Inferior parietal cortex (tissue), 1 donor: Measurements from ENCODE around the gene CCDC137.

Source experiments
- DNase-seq: peaks from one replicate; pipeline ENCODE4 v3.0.0-alpha.2; 2016; ENCODE audit errors: extremely low spot score

The CCDC137 gene

DNA sequence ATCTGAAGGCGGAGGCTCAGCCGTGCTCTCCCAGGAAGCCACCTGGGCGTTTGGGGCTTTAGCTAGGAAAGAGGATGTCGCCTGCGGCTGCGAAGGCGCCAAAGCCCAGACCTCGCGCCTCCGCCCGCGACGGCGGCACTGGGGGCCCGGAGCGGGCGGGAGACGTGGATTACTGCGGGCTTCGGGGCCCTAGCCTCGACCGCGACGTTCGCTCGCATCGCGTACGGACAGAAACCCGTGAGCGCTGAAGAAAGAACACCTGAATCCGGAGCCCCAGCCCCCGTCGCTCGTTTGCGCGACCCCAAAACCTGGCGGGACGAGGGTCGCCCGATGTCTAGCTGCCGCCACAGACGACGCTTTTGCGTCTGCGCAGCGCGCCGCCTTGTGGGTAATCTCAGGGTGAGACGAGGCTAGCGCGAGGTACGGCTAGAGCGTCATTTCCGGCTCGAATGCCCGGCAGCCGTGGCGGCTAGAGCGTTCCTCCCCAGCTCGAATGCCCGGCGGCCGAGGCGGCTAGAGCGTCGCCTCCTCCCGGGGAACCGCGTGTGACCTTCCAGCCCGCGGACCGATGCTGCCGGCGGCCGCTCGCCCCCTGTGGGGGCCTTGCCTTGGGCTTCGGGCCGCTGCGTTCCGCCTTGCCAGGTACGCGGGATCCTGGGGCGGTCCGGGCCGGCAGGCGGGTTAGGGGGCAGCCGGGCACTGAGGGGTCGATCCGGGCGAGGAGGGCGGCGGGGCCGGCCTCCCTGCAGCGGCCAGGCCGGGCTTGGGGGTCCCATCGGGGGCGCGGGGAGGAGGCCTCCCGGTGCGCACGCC is 36.6 kb downstream of the CCDC137 start, which contains the start of gene MRPL12:
TSS of gene MRPL12 (plus strand) at position 434 of the 813 bp plus-strand sequence. CDS start at position 569, 135 bp downstream.
- peak; percentile 99 for DNase-seq

DNA sequence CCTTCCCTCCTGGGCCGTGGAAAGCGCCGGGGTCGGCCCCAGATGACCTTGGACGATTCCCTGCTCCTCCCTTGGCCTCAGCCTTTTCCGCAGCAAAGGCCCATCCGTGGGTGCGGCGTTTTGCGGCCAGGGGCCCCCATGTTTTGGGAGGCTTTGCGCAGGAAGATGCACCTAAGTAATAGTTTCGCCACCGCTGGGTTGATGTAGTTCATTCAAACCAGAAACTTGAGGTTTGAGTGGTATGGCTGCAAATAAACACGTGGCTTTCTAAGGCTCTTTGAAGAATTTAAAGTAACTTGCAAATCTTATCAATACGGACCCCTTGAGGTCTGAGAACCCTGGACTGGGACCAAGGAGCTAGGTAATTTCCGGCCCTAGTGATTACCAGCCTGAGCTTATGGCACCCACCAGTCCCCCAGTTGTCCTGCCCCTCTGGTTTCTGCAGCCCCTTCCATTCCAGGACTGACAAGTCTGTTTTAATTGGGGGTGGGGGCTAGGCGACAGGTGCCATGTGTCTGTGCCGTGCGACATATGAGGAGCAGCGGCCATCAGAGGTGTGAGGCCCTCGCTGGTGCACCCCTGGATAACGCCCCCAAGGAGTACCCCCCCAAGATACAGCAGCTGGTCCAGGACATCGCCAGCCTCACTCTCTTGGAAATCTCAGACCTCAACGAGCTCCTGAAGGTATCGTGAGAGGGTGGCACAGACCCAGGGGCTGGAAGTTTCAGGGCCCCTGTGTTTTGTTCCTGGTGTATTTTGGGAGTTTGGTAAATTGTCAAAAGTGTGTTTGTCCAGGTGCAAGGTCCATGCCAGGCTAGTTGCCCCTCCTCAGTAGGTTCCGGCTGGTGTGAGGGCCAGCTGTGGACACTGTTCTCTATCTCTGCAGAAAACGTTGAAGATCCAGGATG is 37.5 kb downstream of the CCDC137 start:
- DNase-seq: no peak

DNA sequence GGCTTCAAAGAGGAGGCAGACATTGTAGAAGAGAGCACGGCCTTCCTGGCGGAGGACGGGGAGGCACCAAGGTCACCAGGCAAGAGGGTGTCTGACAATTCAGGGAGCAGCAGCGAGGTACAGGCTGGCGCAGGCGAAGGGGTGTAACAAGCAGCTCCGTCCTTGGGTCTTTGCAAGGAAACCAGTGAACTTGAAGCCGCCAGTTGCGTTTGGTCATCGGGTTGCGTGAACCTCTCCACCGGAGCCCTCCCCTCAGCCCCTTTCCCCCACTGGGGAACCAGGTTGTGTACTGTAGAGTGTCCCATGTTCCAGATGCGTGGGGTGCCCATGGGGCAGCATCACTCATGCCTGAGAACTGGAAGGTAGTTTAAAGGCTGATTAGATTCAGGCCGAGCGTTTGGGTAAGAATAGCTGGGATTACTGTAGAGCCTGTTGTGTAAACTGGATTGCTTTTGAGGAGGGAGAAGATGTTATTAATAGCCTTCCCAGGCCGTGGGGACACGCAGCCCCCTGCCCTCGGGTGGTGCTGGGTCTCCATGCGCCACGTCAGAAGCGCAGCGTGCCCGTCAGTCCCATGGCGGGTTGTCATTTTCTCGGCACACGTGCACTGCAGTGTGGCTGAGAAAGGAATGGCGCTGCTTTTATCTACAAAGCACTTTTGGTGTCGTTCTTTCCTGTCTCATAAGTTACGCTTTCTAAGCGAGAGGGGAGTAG is 39.1 kb downstream of the CCDC137 start:
- no peak for DNase-seq

DNA sequence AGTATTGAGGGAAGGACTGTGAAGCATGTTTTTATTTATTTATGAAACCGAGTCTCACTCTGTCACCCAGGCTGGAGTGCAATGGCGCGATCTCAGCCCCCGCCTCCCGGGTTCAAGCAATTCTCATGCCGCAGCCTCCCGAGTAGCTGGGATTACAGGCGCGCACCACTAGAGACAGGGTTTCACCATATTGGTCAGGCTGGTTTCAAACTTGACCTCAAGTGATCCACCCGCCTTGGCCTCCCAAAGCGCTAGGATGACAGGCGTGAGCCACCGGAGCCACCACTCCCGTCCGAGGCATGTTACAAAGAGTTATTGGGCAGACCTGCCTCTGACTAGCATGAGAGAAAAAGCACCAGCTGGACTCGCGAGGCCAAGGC is 39.7 kb downstream of the CCDC137 start:
- no peak for DNase-seq

DNA sequence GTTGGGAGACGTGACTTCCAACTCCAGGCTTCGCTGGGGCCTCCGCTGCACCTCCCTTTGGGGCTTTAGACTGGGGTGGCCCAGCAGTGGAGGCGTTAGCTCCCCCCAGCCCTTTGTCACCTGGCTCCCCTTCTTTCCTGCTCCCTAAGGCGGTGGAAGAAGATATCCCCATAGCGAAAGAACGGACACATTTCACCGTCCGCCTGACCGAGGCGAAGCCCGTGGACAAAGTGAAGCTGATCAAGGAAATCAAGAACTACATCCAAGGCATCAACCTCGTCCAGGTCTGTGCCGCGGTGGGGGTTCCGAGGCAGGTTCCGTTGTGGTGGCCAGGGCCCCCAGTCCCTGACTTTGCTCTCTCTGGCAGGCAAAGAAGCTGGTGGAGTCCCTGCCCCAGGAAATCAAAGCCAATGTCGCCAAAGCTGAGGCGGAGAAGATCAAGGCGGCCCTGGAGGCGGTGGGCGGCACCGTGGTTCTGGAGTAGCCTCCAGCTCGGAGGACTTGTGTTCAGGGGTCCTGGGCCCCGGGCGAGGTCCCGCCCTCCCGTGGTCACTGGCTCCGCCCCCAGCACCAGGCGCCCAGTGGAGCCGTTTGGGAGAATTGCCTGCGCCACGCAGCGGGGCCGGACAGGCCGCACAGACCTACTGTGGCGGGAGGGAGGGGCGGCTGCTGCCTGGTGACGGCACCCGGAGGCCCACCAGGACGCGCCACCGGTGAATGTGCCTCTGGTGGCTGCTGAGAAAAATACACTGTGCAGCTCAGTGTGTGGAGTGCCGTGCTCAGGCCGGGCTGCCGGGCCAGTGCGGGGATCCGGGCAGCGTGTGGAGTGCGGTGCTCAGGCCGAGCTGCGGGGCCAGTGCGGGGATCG is 40.5 kb downstream of the CCDC137 start:
- DNase-seq: no peak

DNA sequence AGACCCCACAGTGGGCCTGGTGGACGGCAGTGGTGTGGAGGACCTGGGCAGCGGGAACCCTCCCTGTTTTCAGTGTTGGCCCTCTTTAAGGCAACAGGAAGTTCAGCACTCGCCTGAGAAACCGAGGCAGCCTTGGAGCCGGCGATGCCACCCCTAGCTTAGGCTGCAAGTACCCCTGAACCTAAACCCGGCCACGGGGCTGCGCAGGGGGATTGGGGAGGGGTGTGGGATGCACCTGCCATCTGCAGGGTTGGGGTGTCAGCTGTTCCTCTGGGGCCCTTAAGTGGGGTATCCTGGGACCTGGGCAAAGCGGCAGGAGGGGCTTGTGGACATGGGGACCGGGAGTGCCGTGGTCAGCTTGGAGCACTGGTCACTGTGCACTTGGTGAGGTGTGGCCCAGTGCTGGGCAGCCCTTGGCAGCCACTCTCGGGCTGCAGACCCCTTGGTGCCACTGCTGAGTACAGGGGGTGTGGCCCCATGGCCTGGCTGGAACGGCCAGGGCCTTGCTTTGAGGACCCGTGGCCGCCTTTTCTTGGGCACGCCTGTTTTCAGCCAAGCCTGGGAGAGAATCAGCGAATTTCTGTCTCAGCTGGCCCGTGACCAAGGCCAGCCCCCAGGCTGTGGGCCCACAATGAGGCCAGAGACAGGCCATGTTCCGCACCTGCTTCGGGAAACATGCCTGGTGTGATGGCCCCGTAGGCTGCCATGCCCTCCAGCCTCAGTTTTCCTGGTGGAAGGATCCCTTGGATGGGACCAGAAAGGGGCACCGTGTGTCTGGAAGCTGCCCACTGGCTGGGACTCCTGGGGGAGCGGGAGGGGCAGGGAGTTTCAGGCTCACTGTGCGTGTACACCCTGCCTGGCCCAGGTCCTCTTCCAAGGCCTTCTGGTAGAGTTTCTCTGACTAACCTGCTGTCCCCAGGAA is 41.4 kb downstream of the CCDC137 start:
- no peak for DNase-seq

DNA sequence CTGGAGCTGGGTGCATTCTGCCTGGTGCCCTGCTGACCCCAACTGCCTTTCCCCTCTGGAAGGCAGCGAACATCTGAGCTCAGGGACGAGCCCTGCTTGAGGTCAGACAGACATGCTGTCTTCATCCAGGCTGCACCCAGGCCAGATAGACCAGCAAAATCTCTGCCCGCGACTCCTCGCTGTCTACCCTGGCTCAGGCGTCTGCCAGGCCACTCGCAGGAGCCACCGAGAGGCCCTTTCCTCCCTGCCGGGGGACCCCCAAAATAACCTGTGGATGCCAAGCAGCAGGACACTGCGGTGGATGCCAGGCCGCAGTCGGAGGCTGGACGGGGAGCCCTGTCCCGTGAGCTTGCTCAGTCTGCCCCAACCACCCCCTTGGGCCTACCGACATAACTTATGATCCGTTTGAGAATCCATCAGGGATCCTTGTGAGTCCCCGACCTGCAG is 42.2 kb downstream of the CCDC137 start:
- no peak for DNase-seq

DNA sequence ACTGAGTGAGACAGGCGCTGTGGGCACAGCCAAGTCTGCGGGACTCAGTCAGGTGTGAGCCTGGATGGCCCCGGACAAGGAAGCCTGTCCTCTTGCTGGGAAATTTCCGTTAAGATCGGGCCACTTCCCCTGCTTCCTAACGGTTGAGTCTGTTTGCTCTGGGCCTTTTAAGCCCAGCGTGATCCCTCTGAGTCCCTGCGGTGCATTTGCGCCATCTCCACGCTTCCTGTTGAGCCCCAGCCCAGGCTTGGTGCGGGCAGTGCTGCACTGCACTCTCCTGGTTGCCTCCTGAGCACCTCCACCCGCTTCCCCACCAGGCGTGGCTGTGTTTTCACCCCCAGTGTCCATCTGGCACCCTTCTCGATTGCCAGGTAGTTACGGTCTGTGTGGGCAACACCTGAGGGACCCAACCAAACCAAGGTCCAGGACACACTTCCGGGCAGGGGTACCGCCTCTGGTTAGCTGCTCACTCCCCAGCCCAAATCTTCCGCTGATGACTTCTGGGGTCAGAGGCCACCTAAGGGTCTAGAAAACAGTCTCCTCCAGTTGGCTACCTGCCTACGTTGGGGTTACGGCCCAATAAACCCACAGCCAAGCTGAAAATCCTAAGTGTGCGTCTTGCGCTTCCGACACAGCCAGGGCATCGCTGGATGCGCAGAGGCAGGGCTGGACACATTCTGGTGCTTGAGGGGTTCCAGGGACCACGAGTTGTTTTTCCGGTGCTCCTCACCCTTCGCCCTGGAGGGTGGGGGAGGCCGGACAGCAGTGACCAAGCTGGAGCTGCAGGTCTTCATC is 44.2 kb downstream of the CCDC137 start:
- no peak for DNase-seq

DNA sequence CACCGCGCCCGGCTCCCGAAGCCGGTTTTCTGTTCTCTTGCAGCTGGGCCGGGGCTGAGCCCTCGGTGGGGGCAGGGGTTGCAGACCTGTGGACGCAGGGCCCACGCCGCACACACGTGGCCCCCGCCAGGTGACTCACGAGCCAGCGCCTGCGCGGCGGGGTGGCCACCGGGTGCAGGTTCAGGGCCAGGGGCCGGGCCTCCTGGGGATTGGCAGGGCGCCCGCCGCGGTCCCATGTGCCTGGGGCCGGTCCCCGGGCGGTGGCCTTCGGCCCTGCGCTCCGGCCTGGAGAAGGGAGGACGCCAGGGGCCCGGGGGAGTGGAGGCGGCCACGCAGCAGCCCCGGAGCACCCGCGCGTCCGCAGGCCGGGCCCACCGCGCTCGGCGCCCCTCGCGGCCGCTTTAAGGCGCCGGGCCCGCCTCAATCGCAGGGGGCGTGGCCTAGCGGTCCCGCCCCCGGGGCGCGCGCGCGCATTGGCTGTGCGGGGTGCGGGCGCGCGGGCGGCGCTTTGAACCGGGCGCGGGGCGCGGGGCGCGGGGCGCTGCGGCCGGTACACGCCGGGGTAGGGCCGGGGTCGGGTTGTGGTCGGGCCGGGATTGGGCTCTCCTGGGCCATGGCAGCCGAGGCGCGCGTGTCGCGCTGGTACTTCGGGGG is 45.4 kb downstream of the CCDC137 start, which contains the start of gene SLC25A10:
TSS of gene SLC25A10 (plus strand) at position 471 of the 654 bp plus-strand sequence. CDS start at position 614, 143 bp downstream.
- DNase-seq: peak; percentile 70

DNA sequence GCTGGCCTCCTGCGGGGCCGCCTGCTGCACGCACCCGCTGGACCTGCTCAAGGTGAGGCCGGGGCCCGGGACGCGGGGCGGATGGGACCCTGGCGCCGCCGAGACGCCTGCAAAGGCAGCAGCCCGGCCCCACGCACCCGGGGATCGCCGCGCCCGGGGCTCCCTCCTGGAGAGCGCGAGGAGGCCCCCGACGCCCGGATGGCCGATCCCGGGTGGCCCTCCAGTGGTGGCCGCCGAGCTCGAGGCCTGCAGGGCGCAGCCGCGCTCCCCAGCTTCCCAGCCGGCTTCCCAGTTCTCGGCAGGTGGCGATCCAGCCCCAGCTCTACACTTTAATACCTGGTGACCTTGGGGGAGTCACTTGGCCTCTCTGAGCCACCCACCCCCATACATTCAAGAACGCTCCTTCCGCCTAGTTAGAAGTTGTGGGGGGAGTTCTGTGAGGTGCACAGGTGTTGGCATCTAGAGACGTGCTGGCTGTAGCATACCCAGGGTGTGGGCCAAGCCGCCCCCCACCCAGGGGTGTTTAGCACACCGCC is 46.0 kb downstream of the CCDC137 start:
- DNase-seq: no peak

DNA sequence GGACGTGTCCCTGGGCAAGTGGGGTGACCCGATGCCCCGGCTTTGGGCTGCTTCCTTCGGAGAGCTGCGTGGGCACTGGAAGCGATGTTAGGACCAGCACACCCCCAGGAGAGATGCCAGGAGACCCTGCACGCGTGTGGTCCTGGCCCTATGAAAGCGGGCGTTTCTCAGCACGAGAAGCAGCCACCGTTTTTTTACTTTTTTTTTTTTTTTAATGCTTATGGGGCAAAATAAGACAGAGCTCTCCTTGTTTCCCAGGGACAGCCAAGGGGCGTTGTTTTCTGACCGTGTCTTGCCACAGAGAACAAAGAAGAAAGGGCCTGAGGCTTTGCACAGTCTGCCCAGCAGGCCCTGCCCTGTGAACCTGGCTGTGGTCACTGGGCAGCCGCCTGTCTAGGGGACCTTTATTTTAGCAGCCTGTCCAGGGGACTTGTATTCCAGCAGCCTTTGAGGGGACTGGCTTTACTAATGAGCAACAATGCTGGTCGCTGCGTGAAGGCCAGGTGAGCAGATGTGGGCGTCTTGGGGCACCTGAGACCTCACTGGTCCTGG is 46.5 kb downstream of the CCDC137 start:
- no peak for DNase-seq

DNA sequence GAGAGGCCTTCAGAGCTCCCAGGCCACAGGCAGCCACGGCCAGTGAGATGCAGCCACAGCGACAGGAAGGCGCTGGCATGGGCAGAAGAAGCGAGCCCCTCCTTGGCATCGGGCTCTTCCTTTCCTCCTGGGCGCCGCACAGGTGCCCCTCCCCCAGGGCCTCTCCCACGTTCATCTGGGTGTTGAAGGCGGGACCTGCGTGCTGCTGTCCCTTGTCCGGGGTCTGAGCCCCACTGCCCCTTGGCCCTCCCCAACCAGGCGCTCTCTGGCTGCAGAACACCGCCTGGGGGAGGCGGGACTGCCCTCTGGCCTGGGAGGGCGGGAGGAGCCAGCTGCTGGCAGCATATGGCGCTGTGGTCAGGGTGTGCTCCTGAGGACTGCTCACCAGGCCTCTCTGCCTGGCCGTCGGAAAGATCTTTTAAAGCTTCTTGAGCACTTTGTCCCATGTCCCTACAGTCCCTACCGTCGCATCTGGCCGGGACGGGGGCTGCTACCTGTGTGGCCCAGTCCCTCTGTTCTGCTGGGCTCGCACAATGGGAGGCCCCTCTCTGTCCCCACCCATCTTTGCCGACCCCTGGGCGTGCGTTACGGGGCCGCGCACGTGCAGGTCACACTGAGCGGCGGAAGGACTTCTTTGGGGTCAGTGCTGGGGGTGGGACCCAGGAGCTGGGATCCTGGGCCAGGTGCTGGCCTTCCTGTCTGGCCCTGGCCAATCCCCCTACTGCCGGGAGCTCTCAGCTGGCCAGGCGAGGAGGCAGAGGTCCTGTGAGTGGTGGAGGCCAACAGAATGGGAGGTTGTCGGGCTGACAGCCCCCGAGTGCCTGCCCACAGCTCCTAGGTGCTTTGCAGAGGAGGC is 47.2 kb downstream of the CCDC137 start:
- no peak for DNase-seq

DNA sequence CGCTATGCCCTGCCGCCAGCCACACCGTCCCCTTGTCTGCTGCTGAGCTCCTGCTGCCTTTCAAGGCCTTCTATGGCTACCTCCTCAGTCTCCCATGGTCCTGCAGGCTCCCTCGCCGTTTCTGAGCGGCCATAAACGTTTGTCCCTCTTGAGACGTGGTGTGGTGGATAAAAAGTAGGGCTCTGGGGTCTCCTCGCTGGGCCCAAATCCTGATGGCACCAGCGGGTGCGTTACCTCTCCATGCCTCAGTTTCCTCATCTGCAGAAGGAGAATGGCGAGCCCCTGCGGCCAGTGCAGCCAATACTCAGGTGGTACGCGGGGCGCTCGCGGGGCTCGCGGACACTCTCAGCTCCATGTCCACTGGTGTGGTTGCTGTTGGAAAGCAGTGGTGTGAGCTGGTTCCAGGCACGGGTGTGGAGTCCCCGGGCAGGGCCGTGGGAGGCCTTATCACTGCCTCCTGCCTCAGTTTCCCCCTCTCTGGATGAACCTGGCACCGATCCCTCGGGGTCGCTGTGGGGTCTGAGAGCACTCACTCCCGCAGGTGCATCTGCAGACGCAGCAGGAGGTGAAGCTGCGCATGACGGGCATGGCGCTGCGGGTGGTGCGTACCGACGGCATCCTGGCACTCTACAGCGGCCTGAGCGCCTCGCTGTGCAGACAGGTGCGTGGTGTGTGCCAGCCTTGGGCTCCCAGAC is 48.0 kb downstream of the CCDC137 start:
- no peak for DNase-seq

DNA sequence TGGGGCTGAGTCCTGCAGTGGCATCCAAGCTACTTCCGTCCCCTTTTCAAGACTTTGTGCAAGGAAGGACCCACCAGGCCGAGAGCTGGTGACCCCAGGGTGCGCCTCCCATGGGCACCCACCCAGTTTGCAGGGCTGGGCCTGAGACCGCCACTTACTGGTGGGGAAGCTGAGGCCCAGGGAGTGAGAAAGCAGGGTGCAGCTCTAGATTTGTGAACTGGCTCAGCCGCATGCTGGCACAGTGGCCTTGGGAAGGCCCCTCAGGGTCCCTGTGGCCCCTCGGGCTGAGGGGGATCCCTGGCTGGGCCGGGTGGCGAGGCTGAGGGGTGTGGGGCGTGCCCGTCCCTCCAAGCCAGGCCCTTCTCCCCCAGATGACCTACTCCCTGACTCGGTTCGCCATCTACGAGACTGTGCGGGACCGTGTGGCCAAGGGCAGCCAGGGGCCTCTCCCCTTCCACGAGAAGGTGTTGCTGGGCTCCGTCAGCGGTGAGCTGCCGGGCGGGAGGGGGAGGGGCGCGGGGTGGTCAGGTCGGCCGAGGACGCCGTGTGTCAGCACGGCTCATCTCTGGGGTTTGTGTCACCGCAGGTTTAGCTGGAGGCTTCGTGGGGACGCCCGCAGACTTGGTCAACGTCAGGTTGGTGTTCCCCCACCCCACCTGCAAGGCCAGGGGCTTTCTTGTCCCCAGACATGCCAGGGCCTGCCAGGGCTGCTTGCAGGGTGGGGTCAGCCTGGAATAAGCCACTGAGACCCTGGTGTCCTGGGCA is 48.8 kb downstream of the CCDC137 start:
- DNase-seq: no peak

DNA sequence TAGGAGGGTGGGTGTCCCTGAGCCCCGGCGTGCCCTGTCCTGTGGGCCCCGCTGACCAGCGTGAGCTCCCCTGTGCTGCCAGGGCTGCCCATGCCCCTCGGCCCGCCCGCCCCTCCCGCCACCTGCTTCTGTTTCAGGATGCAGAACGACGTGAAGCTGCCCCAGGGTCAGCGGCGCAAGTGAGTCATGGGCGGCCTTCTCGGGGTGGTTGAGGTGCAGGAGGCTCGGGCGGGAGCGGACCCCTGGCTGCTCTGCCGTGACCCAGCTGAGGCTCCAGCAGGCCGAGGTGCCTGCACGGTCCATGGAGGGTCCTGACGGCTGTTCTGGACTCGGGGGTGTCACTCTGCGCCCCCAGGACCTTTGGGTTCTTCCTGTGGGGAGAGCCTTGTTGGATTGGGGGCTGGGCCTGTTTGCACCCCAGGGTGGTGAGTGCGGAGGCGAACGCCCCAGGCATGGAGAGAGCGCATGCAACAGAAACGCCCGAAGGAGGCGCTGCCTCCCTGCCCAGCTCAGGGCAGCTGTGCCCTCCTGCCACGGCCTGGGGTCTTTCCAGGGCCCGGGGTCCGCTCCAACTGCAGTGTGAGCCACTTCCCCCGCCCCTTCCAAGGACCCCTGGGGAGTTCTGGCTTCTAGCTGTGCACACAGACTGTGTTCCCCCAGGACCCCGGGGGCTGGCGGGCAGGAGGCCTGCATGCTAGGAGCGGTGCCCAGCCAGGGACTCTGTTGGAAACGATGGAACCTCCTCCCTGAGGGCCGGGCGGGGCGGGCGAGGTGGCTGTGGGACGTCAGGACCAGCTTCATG is 49.5 kb downstream of the CCDC137 start:
- DNase-seq: no peak
